ENCODE data around the gene PLPPR5.

GRCh38 chr1:98932184-98932583, 72.5 kb downstream of the PLPPR5 start:
- no peak for TF ChIP-seq CHD2 (IDR thresholded peaks at IDR 0.05; ENCODE audit: low read length)
- TF ChIP-seq, protein P1, sequence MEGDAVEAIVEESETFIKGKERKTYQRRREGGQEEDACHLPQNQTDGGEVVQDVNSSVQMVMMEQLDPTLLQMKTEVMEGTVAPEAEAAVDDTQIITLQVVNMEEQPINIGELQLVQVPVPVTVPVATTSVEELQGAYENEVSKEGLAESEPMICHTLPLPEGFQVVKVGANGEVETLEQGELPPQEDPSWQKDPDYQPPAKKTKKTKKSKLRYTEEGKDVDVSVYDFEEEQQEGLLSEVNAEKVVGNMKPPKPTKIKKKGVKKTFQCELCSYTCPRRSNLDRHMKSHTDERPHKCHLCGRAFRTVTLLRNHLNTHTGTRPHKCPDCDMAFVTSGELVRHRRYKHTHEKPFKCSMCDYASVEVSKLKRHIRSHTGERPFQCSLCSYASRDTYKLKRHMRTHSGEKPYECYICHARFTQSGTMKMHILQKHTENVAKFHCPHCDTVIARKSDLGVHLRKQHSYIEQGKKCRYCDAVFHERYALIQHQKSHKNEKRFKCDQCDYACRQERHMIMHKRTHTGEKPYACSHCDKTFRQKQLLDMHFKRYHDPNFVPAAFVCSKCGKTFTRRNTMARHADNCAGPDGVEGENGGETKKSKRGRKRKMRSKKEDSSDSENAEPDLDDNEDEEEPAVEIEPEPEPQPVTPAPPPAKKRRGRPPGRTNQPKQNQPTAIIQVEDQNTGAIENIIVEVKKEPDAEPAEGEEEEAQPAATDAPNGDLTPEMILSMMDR (IDR thresholded peaks at IDR 0.05; ENCODE audit: control extremely low read depth in 1 of 3, insufficient read depth in 1 of 3, low read depth in 1 of 3, low read length in 3 of 3), result no peak
- no peak for TF ChIP-seq POLR2A (IDR thresholded peaks at IDR 0.05; ENCODE audit: control extremely low read depth in 1 of 2, low read depth in 2 of 2, low read length in 2 of 2)
- TF ChIP-seq SP2 (IDR thresholded peaks at IDR 0.05; ENCODE audit: low read length), result no peak
- TF ChIP-seq EZH2 (IDR thresholded peaks at IDR 0.05; ENCODE audit: low read depth, low read length, severe bottlenecking), result no peak
- TF ChIP-seq HDAC6 (IDR thresholded peaks at IDR 0.05; ENCODE audit: low read depth, low read length), result no peak
- TF ChIP-seq TEAD4 (IDR thresholded peaks at IDR 0.05; ENCODE audit: low read depth, low read length), result no peak
- no peak for TF ChIP-seq CBX8 (IDR thresholded peaks at IDR 0.05; ENCODE audit: borderline replicate concordance, low read depth, low read length)
- TF ChIP-seq KDM1A (IDR thresholded peaks at IDR 0.05; ENCODE audit: borderline replicate concordance, low read length), result no peak
- TF ChIP-seq EP300 (IDR thresholded peaks at IDR 0.05; ENCODE audit: borderline replicate concordance in 1 of 2, low read depth in 2 of 2, low read length in 2 of 2), result no peak
